Stimulated activated CD4-positive, alpha-beta T cell treated with anti-CD3 and anti-CD28 coated beads, Interleukin-15, amount 100 ng/mL, for 1 hour (primary cell): ENCODE data around the gene TAF15.

ENCODE experiments used
- DNase-seq, 2 donors: peaks; one replicate each; pipeline ENCODE4 v3.0.0-alpha.2; 2020; ENCODE audit warnings: low read depth in 1 of 2, low spot score in 1 of 2

The TAF15 gene

GRCh38 chr17:35817196-35817595, 7.9 kb downstream of the TAF15 start:
- DNase-seq, result no peak

DNA sequence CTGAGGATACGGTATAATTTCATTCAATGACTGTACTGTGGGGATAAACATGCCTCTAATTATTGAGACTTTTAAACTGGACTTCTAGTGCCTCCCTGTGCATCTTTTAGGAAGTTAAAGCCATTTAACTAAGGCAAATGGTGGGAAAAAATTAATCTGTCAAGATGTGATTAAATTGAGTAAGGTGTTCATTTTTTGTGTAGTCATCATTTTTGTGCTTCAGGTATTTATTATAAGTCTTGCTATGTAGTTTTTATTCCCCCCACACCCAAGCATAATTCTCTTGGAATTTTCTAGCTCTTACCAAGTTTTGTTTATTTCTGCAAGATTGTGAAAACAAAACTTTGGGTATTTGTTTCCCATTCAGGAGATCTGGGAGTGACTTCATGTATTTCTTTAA, 10.2 kb downstream of the TAF15 start:
- no peak for DNase-seq

DNA sequence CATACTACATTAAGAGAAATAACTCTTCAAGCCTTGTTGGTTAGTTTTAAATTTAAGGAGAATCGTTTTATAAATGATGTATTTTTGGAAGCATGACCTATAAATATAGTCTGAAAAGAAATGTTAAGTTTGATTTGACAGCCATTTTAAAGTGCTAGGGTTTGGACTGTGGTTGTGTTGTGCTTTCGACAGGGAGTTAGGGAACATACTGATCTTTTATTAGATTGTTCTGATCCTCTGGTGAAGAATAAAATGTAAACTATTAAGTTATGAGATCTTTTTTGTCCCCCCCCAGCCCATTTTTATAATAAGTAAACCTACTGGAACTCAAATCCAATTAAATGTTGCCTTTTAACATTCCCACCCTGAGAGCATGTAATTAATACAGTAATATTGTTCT, 12.0 kb downstream of the TAF15 start:
- DNase-seq, result no peak

GRCh38 chr17:35825206-35825605, 15.9 kb downstream of the TAF15 start:
- DNase-seq, result no peak

GRCh38 chr17:35841101-35841500, 31.8 kb downstream of the TAF15 start:
- no peak for DNase-seq

DNA sequence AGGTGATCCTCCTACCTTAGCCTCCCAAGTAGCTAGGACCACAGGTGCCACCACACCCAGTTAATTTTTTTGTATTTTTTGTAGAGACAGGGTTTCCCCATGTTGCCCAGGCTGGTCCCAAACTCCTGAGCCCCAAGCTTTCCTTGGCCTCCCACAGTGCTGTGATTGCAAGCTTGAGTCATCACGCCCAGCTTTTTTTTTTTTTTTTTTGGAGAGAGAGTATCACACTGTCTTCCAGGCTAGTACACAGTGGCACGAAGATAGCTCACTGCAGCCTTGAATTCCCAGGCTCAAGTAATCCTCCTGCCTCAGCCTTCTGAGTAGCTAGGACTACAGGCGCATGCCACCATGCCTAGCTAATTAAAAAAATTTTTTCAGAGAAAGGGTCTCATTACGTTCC, 32.2 kb downstream of the TAF15 start:
- no peak for DNase-seq

DNA sequence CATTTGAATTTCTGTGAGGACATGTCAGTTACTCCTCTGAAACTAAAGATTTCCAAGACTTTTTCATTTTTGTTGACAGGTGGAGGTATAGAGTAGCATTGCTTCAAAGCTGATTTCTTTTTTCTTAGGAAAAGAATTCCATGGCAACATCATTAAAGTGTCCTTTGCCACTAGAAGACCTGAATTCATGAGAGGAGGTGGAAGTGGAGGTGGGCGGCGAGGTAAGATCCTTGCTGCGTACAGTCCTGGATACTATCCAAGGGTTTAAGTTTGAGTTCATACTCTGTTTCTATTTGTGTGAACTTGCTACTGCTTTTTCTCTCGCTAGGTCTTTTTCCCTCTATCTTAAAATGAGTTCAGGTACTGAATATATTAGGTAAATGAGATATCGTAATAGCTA, 33.0 kb downstream of the TAF15 start:
- DNase-seq, result no peak

- DNase-seq, result no peak
Measured at GRCh38 chr17:35843698-35844097, 34.4 kb downstream of the TAF15 start.

DNA sequence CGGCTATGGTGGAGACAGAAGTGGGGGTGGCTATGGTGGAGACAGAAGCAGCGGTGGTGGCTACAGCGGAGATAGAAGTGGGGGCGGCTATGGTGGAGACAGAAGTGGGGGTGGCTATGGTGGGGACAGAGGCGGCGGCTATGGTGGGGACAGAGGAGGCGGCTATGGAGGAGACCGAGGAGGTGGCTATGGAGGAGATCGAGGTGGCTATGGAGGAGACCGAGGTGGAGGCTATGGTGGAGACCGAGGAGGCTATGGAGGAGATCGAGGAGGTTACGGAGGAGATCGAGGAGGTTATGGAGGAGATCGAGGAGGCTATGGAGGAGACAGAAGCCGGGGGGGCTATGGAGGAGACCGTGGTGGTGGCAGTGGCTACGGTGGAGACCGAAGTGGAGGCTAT, 35.3 kb downstream of the TAF15 start:
- DNase-seq, result no peak

DNA sequence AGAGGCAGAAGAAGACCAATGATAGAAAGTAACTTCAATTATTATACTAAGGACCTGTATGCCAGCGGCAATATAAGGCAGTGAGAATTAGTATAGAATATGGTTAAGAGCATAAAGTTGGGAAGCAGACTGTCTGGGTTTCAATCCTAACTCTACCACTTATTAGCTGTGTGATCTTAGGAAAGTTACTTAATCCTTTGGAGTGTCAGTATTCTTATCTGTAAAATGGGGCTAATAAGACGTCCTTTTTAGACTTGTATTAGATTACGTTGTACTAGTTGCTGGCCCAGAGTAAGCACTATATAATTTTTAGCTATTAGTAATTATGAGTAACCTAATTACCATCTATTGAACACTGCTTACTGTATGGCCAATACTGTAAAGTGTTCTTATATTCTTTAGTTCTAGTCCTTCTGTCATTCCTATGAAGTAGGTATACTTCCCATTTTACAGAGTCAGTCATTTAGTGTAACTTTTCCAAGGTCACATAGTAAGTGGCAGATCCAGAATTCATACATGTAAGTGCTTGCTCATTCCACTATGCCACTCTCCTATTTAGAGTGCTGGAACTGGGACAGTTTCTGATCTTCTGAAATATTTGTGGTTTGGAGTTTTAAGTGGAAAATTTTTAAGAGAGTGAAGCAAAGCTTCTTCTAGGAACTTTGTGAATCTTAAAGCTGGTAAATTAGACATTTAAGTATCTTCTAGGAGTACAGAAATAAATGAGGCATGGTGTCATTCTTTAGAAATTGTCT, 36.9 kb downstream of the TAF15 start:
- DNase-seq, result no peak

GRCh38 chr17:35847006-35847405, 37.7 kb downstream of the TAF15 start:
- no peak for DNase-seq

GRCh38 chr17:35847633-35848373, 38.5 kb downstream of the TAF15 start:
- DNase-seq, result no peak

- peak in 1 of 2 donors; percentile 8 for DNase-seq
Measured at GRCh38 chr17:35849469-35850348, 40.4 kb downstream of the TAF15 start.

GRCh38 chr17:35855965-35856364, 46.7 kb downstream of the TAF15 start:
- no peak for DNase-seq

DNA sequence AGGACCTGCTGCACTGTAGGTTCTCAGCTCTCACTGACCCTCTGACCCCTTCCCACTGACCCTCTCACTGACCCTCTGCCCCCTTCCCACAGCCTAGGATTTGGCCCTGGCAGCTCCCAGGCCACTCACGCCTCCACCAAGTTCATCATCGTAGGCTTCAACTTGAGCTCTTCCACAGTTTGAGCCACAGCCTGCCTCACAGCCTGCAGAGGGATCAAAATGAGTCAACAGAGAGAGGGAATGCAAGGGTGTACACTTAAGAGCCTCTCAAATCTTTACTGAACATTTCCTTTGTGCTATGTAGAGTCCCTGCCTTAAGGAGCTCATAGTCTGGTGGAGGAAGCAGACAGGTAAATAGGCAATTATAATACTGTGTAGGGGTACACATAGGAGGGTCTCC, 47.3 kb downstream of the TAF15 start:
- DNase-seq, result no peak

DNA sequence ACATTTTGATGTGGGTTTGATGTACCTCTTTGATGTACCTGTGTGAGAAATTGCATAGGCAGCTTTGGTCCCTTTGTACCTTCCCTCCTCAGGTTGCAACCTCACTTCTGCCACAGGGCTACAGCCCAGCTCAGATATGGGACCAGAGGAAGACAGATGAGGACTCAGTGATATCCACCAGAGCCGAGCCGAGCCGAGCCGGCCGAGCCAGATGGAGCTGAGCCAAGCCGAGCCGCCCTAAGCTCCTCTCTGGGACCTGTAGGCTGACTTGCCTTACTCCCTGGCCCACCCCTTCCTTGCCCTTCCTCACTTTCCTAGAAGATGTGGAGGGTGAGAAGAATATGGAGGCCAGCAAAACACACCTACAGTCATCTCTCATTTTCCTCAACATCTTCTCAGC, 55.6 kb downstream of the TAF15 start:
- DNase-seq, result no peak

DNA sequence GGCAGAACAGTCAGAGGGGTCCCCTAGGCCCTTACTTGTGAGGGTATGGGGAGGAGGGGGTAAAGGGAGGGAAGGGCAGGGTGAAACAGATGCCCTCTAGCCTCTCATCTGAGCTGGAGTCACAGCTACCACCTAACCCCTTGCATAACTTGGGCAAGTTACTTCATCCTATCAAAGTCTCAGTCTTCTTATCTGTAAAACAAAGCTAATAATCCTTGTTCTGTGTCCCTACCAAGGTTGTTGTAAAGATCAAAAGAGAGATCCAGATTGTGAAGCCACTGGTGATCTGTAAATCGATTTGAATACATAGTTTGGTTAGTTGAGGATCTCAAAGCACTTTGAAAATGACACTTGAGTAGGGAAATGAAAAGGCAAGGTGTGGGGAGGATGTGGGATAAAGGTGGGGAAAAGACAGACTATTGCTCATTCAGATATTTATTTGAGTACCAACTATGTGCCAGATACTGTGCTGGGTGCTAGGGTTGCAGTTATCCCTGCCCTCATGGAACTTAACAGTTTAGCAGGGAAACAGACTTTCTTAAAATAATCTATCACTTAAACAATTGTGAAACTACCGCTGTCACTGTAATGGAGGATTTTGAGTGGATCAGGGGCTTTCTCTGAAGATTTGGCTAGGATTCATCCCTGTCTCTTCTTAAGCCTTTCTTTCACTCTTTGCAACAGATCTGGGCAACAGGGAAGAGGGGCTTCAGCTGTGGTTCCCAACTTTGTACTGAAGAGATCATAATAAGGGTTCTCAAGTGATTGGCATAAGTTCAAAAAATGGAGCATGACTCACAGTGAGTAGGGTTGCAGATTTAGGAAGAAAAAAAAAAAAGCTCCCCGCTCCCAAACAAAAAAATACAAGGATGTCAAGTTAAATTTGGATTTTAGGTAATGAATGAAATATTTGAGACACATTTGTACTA, 56.4 kb downstream of the TAF15 start:
- no peak for DNase-seq

DNA sequence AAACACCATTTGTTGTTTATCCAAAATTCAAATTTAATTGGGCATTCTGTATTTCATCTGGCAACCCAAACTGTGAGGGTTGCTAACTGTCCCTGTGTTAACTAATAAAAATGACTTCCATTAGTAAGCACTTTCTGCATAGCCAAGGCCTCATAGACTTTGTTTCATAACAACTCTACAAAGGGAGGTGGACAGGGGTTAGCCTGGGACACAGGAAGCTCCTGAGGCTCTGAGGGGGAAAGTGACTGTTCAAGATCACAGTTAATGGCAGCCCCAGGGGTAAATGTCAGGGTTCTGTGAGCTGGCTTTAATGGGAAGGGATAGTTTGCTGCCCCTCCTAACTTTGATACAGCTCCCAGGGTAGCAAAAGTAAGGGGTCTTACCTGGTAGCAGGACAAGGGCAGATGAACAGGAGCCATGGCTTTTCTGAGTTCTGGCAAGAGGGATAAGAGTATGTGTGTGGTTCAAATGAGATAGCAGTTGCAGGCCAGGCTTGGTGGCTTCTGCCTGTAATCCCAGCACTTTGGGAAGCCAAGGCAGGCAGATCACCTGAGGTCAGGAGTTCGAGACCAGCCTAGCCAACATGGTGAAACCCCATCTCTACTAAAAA, 57.2 kb downstream of the TAF15 start:
- DNase-seq, result no peak

- DNase-seq, result no peak
Measured at GRCh38 chr17:35867574-35867973, 58.3 kb downstream of the TAF15 start.

- DNase-seq, result no peak
Measured at GRCh38 chr17:35868737-35869136, 59.5 kb downstream of the TAF15 start, which contains the start of gene HEATR9. Gene HEATR9, minus strand, starts transcription at chr17:35868891. Its CDS starts 149 bp downstream, at chr17:35868742.
